HG03558 (cell line): ENCODE data around the gene VTI1A.
"Not testable (repeated sequence)": the region's sequence is repeated elsewhere in the genome, so short reads cannot be mapped to it uniquely, and the experiment has no call there.

Experiments
- ATAC-seq: cut with Tn5 transposase; IDR thresholded peaks from one replicate; pipeline ENCODE4 v1.9.1; 2021; ENCODE audit warnings: moderate number of reproducible peaks; ENCODE audit not compliant: unreplicated experiment; ENCODE audit errors: extremely low read depth

VTI1A gene

DNA sequence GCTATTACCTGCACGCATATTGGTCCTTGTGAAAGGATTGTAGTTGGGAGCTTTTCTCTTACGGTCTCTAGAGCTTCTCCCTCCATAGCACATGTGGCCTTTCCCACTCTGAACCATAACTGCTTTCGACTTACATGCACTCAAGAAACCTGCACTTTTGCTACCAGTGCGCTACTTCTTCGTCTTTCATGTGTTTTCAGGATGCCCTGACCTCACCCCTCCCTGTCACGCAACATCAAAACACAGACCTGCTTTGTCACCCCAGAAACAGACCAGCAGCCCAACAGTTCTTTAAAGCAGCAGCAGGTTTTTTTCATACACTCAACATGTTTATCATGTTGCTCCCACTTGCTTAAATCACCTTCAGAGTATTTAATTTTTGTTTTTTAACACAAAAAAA lies 259.6 kb downstream of the VTI1A start:
- ATAC-seq = no peak

DNA sequence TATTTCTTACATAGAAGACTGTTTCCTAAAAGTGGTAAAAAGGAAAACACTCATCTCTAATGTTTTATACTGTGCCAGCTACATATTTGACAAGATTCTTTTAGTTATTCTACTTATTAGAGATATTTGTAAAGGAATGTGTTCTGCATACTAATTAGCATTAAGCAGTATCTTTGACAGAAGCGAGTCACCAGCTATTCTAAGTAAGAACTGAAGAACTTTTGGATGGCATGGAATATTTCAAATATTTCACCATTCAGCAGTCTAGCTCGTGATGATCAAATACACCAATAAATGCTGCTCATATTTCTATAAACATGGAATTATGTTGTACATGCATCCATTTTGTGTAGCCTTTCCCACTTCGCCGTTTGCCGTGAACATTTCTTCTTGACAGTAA lies 261.4 kb downstream of the VTI1A start:
- no peak for ATAC-seq

DNA sequence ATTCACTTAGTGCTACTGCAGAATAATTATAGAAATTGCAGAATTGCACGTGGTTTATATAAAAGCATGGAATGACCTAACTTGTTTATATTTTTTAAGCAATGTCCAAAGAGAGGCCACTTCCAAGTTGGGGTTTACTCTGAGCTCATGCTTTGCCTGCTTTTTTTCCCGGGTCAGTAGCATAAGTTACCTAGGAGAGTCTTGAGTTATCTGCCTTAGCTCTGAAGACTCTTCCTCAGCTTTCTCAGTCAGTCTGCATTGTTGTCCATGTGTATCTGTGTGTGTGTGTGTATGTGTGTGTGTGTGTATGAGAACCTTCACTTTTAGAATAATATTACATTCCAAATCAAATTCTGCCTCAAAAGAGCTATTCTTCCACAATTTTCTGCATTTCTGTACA lies 263.5 kb downstream of the VTI1A start:
- no peak for ATAC-seq

DNA sequence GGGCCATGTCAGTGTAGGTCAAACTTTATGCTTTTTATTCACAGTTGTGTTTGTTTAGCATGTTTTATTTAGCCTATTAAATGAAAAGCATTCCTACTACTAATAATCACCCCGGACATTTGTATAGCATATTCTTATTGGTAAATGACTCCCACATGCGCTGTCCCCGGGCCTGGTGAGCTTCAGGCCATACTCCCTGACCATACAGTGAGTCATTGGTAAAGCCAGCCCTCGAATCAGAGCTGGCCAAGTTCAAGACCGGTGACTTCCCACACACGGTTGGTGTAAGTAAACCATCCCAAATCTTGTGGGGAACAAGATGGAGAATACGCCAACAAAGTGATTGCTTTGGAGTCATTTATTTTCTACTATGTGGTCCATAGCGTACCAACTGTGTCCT lies 264.4 kb downstream of the VTI1A start:
- no peak for ATAC-seq

DNA sequence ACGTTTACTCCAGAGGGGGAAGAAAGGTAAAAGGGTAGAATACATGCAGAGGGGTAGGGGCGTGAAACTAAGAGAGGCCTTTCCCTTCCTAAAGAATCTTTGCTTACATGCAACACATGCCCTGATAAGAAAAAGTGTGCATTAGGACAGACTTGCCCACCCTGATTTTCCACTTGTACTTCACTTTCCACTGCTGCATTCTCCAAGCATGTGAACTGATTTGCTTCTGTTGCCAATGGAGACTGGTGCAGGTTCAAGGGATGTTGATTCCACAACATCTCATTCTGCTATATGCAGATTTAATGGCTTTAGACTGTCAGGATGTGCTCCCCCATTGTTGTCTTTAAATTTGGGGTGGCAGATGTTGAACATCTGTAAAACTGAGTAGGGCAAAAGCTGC lies 265.5 kb downstream of the VTI1A start:
- no peak for ATAC-seq

DNA sequence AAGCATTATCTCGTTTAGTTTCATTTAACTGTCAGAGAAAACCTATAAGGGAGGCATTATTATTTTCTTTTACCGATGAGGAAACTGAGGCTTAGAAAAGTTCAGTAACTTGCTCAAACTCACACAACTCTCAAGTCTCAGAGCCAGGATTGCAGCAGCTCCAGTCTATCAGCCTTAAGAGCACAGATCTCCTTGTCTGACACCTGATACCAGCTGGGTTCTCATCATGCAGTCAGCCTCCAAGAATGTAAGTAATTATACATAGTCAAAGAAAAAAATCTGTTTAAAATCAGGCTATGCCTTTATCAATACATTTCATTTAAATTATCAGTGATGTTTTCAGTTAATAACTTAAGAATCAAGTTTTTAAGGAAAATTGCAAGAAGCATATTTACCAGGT lies 266.4 kb downstream of the VTI1A start:
- no peak for ATAC-seq

DNA sequence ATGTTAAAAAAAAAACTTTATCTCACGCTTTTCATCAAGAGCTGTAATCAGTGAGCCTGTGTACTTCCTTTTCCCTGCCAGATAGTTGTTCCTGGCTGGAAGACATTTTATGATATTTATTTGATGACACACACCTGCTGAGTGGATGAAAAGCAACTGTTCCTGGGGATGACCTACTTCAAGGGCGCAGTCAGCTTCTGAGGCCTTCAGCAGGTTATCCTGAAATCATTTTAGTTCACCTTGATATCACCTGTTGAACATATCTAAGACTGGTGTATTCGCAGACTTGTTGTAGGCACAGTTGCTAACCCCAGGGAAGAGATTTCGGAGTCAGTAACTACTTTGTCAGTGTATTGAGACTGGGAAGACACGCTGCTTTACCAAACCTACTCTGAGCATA lies 268.6 kb downstream of the VTI1A start:
- no peak for ATAC-seq

DNA sequence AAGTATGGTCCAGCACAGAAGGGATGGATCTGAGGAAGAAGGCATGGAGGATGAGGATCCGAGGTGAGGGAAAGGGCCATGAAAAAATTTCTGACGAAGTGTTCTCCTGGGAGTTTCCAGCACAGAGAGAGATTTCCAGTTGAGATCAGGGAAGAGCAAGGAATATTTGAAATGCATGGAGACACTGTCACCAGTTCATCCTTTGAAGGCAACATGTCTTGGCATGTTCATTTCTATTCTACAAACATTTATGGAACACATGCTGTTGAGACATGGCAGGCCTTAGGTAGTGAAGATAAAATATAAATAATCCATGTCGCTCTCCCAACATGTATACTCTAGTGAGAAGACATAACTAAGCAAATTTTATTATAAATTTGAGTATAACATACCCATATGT lies 269.1 kb downstream of the VTI1A start:
- no peak for ATAC-seq

DNA sequence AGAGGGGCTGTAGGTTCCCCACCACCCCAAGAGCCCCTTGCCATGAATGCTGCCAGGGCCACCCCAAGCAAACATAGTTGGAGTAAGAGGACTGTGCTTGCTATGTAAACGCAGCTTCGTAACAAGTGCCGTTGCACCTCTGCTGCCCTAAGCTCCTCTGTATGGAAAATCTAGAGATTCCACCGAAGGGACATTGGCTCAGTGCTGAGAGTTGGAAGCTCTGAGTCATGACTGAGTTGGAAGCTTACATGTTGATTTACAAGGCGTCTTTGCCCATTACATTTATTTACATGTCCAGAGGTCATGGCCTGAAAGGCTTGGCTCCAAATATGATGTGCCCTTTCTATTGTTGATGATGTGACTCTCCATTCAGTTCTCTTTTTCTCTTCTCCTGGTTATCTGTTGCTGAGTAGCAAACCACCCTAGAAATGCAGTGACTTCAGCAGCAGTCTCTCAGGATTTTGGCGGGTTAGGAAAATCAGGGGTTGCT lies 270.0 kb downstream of the VTI1A start:
- ATAC-seq = no peak

DNA sequence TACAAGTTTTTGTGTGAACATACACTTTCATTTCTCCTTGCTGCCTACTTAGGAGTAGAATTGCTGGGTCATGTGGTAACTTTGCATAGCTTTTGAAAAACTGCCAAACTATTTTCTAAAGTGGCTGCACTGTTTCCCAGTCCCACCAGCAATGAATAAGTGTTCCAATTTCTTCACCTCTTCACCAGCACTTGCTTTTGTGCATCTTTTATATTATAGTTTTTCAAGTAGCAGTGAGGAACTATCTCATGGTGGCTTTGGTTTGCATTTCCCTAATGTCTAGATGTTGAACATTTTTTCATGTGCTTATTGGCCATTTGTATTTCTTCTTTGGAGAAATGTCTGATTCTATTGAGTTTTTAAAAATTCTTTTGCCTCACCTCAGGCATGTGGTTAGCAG lies 273.2 kb downstream of the VTI1A start:
- no peak for ATAC-seq

DNA sequence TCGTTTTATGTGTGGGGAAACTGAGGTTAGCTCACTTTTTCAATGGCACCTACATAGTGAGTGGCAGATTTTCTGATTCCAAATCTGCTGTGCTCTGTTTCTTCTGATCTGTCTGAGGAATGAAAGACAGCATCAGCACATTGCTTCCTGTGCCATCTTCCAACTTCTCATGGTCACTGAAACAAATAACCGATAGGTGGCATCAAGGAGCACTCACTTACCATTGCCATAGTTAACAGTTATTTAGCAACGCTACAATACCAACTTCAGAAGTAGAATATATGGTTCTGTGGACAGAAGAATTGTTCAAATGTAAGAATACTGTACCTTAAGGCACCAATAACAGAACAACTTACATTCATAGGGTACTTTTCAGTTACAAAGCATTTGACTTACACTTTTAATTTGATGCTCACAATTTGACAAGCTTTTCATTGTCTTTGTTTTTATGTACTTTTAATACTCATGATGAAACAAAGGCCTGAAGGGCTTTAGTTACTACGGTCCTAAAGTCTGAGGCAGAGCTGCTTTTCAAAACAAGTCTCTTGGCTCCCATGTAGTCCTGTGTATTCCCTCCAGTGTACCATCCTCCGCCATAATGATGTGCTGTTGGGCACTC lies 274.2 kb downstream of the VTI1A start:
- no peak for ATAC-seq

DNA sequence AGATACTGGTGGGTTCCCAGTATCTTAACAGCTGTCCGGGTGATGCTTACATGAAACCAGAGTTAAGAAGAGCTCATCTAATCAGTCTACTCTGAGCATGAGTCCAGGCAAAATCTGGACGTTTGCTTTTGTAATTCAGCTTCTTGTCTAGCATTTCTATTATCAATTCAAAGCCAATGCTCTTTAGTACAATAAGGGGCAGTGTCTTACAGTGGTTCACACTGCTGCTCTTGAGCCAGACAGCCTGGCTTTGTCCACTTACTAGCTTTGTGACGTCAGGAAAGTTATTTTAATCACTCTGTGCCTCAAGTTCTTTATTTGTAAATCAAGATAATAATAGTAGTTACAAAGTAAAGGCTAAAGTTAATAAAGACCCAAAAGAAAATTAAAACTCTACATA lies 275.7 kb downstream of the VTI1A start:
- ATAC-seq = no peak

DNA sequence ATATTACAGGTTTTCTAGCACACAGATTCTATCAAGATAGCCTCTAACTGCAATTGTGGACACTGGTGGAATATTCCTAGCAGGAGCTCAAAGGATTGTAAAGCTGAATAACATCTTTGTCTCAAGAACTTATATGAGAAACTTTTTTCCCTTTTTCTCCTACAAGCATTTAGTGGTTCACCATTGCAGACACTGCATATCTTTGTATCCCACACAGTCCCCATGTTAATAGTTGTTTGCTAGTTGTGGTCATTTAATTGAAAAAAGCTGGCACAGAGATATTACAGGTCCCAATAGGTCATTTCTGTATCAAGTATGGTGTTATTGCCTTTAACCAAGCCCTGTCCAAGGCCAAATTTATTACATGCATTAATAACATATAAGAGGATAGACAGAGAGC lies 276.9 kb downstream of the VTI1A start:
- ATAC-seq = no peak

DNA sequence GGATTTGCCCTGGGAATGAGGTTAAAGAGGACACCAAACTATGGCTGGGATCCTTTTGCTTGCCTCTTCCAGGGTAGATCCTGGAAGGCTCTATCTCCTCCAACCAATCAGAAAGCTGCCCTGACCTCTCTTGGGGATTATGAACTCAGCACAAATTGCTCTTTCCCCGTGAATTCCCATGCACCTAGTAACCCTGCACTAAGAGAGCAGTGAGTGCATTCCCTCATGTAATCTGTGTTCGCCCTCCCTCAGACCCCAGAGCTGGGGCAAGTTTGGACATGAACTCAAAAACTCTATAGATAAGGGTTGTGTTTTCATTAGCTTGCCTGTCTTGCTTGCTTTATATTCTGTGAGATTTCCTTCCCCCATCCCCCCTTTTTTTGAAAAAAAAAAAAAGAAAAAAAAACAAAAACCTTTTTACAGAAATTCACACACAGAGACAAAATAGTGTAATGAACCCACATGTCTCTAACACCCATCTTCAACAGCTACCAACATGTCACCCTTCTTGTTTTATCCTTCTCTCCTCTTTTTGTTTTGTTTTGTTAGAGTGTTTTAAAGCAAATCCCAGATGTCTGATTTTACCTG lies 277.5 kb downstream of the VTI1A start:
- ATAC-seq = no peak

DNA sequence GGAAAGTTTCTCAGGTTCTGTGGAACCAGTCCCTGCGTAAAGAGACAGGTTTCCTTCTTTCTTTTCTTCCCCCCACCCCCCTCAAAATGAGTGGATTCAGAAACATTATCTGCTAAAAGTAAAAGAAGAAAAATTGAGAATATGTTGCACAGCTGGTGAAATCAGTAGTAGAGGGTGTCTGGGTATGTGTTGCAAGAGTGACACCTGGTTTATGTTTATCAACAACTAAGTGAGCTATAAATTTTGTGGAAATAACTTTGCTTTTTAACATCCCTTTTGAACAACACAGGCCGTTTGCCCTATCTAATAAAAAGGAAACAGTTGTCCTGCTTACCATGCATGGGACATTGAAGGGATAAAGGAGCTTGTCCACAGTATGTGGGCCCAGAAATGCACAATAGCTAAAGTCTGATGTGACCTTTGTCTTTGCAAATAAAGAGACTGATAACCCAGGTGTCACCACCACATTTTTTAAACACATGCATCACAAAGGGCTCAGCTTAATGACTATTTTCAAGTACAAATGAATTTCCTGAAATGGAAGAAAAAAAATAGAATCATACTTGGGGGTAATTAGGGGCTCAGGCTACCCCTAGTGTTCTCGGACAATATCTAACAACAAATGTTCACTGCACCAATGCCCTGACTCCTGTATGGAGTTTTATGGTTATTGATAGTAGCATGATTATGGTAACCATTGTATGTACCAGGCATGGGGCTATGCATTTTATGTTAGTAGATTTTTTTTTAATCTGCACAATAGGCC lies 281.3 kb downstream of the VTI1A start:
- no peak for ATAC-seq

DNA sequence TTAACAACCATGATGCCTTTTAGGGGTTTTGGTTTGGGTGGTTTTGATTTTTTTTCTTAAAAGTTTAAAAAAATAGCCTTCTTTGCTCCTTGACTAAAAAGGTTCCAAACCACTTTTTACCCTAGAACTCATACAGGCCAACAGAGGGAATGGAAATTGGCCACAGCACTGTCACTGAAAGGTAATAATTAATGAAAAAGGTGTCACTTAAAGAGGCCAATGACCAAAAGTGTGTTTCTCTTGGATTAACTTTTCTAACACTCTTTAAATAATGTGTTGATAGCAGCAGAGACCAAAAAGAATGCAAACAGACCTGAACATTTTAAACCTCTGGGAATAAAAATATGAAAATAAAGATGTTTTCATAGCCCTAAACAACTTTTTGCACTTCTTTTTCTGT lies 282.0 kb downstream of the VTI1A start:
- no peak for ATAC-seq

DNA sequence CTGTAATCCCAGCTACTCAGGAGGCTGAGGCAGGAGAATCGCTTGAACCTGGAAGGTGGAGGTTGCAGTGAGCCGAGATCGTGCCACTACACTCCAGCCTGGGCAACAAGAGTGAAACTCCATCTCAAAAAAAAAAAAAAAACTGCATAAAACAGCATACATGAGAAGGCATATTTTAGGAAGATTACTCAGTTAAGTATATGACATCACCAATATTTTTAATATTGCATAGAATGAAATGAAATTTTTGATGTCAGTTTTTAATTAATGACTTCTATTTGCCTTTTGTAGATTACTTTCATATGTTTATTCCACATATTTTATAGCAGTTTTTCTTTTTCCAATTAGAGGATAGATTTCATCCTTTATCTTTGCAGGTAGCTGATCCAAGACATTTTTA lies 284.4 kb downstream of the VTI1A start:
- ATAC-seq = not testable (repeated sequence)

DNA sequence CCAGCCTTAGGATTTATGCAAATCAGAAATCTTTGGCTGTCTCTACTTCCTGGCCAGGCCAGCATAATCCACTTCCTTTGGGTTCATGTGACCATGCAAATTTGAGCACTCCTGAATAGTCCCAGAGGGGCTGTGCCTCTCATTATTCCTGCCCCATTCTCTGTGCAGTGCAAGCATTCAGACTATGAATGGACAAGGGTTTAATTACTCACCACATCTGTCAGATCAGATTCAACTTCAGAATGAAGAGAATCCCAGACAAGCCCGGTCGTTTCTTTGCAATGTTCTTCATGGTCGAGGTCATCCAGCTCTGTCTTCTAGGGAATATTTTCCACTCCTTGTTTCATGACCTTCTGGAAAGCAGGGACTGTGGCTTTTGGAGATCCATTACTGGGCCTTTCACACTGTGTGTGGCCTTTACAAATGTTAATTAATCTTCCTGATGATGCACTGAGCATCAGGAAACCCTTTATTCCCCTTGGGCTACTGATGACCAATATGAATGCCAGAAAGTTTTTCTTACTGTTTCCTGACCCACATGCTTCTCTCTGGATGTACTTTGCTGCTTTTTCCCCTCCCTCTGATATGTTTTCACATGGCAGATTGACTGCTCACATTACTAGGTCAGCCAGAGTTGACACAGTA lies 285.4 kb downstream of the VTI1A start:
- no peak for ATAC-seq

DNA sequence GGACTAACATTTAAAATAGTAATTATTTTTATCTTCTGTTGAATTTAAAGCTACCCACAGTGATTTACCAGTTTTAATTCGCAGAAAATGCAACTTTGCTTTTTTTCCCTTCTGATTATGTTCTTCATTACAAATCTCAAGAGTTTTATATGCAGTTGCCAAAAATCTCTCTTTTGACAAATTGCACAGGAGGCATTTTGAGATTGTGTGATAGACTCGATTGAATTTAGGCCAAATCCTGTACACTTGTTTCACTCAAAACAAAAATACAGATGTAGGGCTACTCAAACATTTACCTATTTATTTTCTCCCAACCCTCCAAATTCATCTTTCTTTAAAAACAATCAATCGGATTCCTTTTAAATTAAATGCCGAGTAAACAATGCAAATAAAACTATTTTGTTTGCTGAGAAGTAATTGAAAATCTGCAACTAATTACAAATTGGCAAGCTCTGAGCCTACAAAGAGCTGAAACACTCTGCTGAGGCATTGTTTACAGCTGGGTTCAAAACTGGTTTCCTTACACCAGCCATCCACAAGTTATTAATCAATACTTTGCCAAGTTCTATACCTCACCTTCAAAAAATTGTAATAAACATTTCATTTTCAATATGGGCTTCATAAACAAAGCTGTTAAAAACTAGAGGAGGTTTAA lies 288.2 kb downstream of the VTI1A start:
- ATAC-seq = no peak
